Prostate gland (tissue), 2 donors: Measurements from ENCODE around the gene PRAMEF27.
"Not testable (repeated sequence)": the region's sequence is repeated elsewhere in the genome, so short reads cannot be mapped to it uniquely, and the experiment has no call there.

Experiments
- POLR2A ChIP-seq: fragments of 450-650 bp; IDR thresholded peaks from one replicate; pipeline ENCODE4 v1.6.1; 2016; ENCODE audit warnings: antibody characterized with exemption, mild to moderate bottlenecking
- TF ChIP-seq, protein P1 (sequence below), 4 experiments: fragments of 200-600 bp in 2 of 4; fragments of 450-650 bp in 2 of 4; sonication (generic) in 2 of 4; IDR thresholded peaks; 1 replicate in 3 of 4; 2 replicates in 1 of 4; pipeline ENCODE4 v1.5.1; 2016 to 2019; ENCODE audit warnings: antibody characterized with exemption in 4 of 4, mild to moderate bottlenecking in 2 of 4, moderate library complexity in 2 of 4

DNA sequence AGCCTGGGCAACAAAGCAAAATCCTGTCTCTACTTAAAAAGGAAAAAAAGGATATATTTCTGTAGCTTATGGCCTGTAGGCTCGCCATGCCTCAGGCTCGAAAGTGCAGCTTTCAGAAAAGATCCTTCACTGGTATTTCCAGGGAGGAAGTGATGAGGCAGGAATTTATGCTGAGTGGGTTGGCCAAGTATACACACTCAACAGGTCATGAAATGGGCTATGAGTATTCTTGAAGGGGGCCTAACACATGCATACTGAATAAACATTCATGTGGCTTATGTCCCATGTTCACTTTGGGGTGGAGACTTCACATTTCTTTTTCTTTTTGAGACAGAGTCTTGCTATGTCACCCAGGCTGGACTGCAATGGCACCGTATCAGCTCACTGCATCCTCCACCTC is 47.0 kb downstream of the PRAMEF27 start:
- TF ChIP-seq, protein P1, sequence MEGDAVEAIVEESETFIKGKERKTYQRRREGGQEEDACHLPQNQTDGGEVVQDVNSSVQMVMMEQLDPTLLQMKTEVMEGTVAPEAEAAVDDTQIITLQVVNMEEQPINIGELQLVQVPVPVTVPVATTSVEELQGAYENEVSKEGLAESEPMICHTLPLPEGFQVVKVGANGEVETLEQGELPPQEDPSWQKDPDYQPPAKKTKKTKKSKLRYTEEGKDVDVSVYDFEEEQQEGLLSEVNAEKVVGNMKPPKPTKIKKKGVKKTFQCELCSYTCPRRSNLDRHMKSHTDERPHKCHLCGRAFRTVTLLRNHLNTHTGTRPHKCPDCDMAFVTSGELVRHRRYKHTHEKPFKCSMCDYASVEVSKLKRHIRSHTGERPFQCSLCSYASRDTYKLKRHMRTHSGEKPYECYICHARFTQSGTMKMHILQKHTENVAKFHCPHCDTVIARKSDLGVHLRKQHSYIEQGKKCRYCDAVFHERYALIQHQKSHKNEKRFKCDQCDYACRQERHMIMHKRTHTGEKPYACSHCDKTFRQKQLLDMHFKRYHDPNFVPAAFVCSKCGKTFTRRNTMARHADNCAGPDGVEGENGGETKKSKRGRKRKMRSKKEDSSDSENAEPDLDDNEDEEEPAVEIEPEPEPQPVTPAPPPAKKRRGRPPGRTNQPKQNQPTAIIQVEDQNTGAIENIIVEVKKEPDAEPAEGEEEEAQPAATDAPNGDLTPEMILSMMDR (IDR thresholded peaks at IDR 0.05): not testable (repeated sequence)
- TF ChIP-seq POLR2A: not testable (repeated sequence)
